Panc1 (cell line): ENCODE results near the gene MOB4. TPM values are rescaled to one million over a fixed set of nuclear protein-coding genes. Genes with fewer than 3 reads are reported as not detected.

Source experiments
- ATAC-seq: fragments of 200-7000 bp; cut with Tn5 transposase; 2 replicates; pipeline ENCODE4 v1.9.1; 2020; ENCODE audit warnings: mild to moderate bottlenecking, moderate library complexity
- BruUV-seq: library from RNA; stranded (reverse); fragments of 400-500 nt; replicated peaks from 2 replicates; lab custom pipeline; 2021; lab: Mats Ljungman, UMichigan
- CTCF ChIA-PET: fragments of 300-600 bp; sonication (Branson Sonifier 250); formaldehyde crosslinking; loops from one replicate; lab custom pipeline; 2022; ENCODE audit warnings: antibody characterized with exemption; lab: Charles Lee
- POLR2A ChIA-PET: fragments of 300-600 bp; sonication (Branson Sonifier 250); formaldehyde crosslinking; loops from one replicate; lab custom pipeline; 2022; ENCODE audit warnings: antibody characterized with exemption; lab: Charles Lee
- DNase-seq: peaks from one replicate; pipeline ENCODE4 v3.0.0-alpha.2; 2010; ENCODE audit warnings: low read depth, low spot score
- H3K27ac ChIP-seq: 2 replicates; pipeline ENCODE4 v1.5.1; 2011; ENCODE audit warnings: mild to moderate bottlenecking, low read length, inconsistent platforms
- H3K27me3 ChIP-seq: fragments of 200-500 bp; sonication (Bioruptor generic); 2 replicates; pipeline ENCODE4 v1.6.0; 2014; ENCODE audit warnings: low read length, inconsistent platforms; ENCODE audit not compliant: control insufficient read depth, insufficient read depth
- H3K36me3 ChIP-seq: fragments of 200-500 bp; sonication (Bioruptor generic); 2 replicates; pipeline ENCODE4 v1.5.1; 2014; ENCODE audit warnings: inconsistent platforms, mild to moderate bottlenecking, low read length, moderate library complexity; ENCODE audit not compliant: control insufficient read depth, insufficient read depth
- H3K4me1 ChIP-seq: 2 replicates; pipeline ENCODE4 v1.5.1; 2011; ENCODE audit warnings: inconsistent platforms, mild to moderate bottlenecking, low read length, moderate library complexity; ENCODE audit not compliant: control insufficient read depth, insufficient read depth
- H3K4me3 ChIP-seq, 2 experiments: 2 replicates each; pipeline ENCODE4 v1.5.1; 2011 to 2012; ENCODE audit warnings: low read depth in 2 of 2, low read length in 2 of 2, mild to moderate bottlenecking in 2 of 2, inconsistent platforms in 1 of 2, moderate library complexity in 1 of 2
- H3K9me3 ChIP-seq: fragments of 200-500 bp; sonication (Bioruptor generic); 2 replicates; pipeline ENCODE4 v1.5.1; 2014; ENCODE audit warnings: low read depth, mild to moderate bottlenecking, inconsistent platforms, low read length, moderate library complexity; ENCODE audit not compliant: control insufficient read depth, insufficient read depth
- CTCF ChIP-seq: fragments of 450-650 bp; IDR thresholded peaks from 2 replicates; pipeline ENCODE4 v1.5.1; 2017; ENCODE audit warnings: mild to moderate bottlenecking
- POLR2AphosphoS5 ChIP-seq: IDR thresholded peaks from 2 replicates; pipeline ENCODE4 v1.6.1; 2012; ENCODE audit warnings: mild to moderate bottlenecking, low read depth, low read length, moderate library complexity
- REST ChIP-seq, 2 experiments: IDR thresholded peaks; 2 replicates each; pipeline ENCODE4 v1.6.1; 2011 to 2012; ENCODE audit warnings: low read depth in 2 of 2, control low read depth in 1 of 2, low read length in 1 of 2, mild to moderate bottlenecking in 1 of 2, moderate library complexity in 1 of 2; ENCODE audit not compliant: insufficient read depth in 1 of 2
- SIN3A ChIP-seq: IDR thresholded peaks from 2 replicates; pipeline ENCODE4 v1.6.1; 2012; ENCODE audit warnings: low read depth, mild to moderate bottlenecking, low read length, moderate library complexity, borderline replicate concordance; ENCODE audit not compliant: insufficient read depth
- TCF7L2 ChIP-seq: IDR thresholded peaks from 2 replicates; pipeline ENCODE4 v1.6.1; 2011; ENCODE audit warnings: mild to moderate bottlenecking, low read depth, low read length, inconsistent platforms
- in situ Hi-C: cut with HindIII; loops from 2 replicates; pipeline ENCODE4 v1.10.0; 2016; ENCODE audit warnings: low sequenced_read_pairs, low pct_unique_long_range_greater_than_20kb
- intact Hi-C: fragments of 100-400 bp; cut with micrococcal nuclease; formaldehyde crosslinking; loops from one replicate; pipeline ENCODE4 v1.10.0; 2022; ENCODE audit not compliant: unreplicated experiment
- total RNA-seq: library from RNA; stranded (reverse); gene quantifications from one replicate; pipeline ENCODE4 v1.2.1, GENCODE V29; 2021; ENCODE audit not compliant: unreplicated experiment

MOB4 gene
- total RNA-seq, 1 experiment from 2014 or later: 25.6 TPM

GRCh38 chr2:197538412-197538811, 22.5 kb downstream of the MOB4 start:
- Histone ChIP-seq H3K9me3 (no peaks in the 10 kb centered on the region), H3K4me1 (no peaks in the 10 kb centered on the region), H3K36me3 (peaks cover 11% of the 10 kb centered on the region; the same call in 1 of the 2 replicates), H3K27ac (no peak overlapping the region), H3K4me3 (no peak overlapping the region), H3K27me3 (no peaks in the 10 kb centered on the region)
- no peak for ATAC-seq
- no TSS peak for BruUV-seq
- intact Hi-C loops (no loop called here), in situ Hi-C loops (no loop called here)
- TF ChIP-seq TCF7L2: no peak
- no peak for TF ChIP-seq POLR2AphosphoS5
- no peak for TF ChIP-seq REST (IDR thresholded peaks at IDR 0.05; ENCODE audit: insufficient read depth in 1 of 2, low read depth in 2 of 2, low read length in 1 of 2)
- no peak for TF ChIP-seq SIN3A
- no peak for TF ChIP-seq CTCF
- DNase-seq: no peak
- ChIA-PET CTCF (no interaction called here), POLR2A (no interaction called here)

- BruUV-seq: no TSS peak
- H3K36me3 ChIP-seq: peaks cover 11% of the 10 kb centered on the region; the same call in 1 of the 2 replicates
- CTCF ChIA-PET: no interaction called here
These were observed 23.9 kb downstream of the MOB4 start for GRCh38 chr2:197539734-197540133.

GRCh38 chr2:197543206-197543605, 27.3 kb downstream of the MOB4 start:
- Histone ChIP-seq H3K4me1 (no peaks in the 10 kb centered on the region), H3K4me3 (no peak overlapping the region), H3K27ac (no peak overlapping the region), H3K36me3 (peaks cover 14% of the 10 kb centered on the region; the same call in 1 of the 2 replicates), H3K27me3 (no peaks in the 10 kb centered on the region), H3K9me3 (no peaks in the 10 kb centered on the region)
- POLR2A ChIA-PET: no interaction called here
- TF ChIP-seq TCF7L2: no peak
- TF ChIP-seq CTCF: no peak
- no peak for TF ChIP-seq POLR2AphosphoS5
- no peak for TF ChIP-seq REST (IDR thresholded peaks at IDR 0.05; ENCODE audit: insufficient read depth in 1 of 2, low read depth in 2 of 2, low read length in 1 of 2)
- TF ChIP-seq SIN3A: no peak
- intact Hi-C loops: no loop called here
- DNase-seq (no peak), ATAC-seq (no peak)
- no TSS peak for BruUV-seq
- in situ Hi-C loops: no loop called here
- CTCF ChIA-PET: no interaction called here

More at GRCh38 chr2:197539734-197540133, 23.9 kb downstream of the MOB4 start:
- ATAC-seq: no peak
- POLR2A ChIA-PET: no interaction called here
- in situ Hi-C loops (no loop called here), intact Hi-C loops (no loop called here)
- Histone ChIP-seq H3K4me1 (no peaks in the 10 kb centered on the region), H3K27me3 (no peaks in the 10 kb centered on the region), H3K4me3 (no peak overlapping the region), H3K9me3 (no peaks in the 10 kb centered on the region), H3K27ac (no peak overlapping the region)
- no peak for TF ChIP-seq TCF7L2
- no peak for DNase-seq
